ENCODE data around the gene DIPK1A. TPM values are rescaled to one million over a fixed set of nuclear protein-coding genes. Genes with fewer than 3 reads are reported as not detected.
"Not testable (repeated sequence)": the region's sequence is repeated elsewhere in the genome, so short reads cannot be mapped to it uniquely, and the experiment has no call there.

The DIPK1A gene
- total RNA-seq, 1 donor from 2014 or later = 15.2 TPM

DNA sequence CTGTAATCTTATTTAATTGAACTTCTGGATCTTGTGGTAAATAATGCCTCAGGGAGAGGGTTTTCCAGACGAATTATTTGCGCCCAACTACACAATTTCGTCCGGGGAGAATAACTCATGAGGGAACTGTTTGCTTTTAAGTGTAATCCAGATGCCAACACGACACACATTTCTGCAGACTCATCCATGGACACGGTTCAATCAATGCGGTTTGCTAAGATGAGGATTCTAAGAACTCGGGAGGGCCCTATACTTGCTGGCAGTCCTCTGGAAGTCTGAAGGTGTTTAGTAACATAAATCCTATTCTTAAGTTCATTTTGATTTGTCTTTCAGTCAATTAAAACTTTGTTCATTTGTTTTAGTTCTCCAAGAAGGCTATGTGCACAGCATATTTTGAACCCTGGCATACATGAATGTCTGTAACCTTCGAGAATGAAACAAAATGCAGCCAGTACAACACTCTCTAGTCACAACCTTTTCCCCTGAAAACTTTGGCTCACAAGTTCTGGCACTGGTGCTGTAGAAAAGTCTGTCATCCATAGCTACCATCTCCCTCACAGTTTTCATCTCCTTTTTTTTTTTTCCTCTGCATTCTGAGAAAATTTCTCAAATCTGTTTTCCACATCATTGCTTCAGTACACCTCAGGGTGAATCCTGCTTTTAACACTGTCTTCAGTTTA is 38.8 kb downstream of the DIPK1A start:
- intact Hi-C loops (cut with micrococcal nuclease) = no loop called here

DNA sequence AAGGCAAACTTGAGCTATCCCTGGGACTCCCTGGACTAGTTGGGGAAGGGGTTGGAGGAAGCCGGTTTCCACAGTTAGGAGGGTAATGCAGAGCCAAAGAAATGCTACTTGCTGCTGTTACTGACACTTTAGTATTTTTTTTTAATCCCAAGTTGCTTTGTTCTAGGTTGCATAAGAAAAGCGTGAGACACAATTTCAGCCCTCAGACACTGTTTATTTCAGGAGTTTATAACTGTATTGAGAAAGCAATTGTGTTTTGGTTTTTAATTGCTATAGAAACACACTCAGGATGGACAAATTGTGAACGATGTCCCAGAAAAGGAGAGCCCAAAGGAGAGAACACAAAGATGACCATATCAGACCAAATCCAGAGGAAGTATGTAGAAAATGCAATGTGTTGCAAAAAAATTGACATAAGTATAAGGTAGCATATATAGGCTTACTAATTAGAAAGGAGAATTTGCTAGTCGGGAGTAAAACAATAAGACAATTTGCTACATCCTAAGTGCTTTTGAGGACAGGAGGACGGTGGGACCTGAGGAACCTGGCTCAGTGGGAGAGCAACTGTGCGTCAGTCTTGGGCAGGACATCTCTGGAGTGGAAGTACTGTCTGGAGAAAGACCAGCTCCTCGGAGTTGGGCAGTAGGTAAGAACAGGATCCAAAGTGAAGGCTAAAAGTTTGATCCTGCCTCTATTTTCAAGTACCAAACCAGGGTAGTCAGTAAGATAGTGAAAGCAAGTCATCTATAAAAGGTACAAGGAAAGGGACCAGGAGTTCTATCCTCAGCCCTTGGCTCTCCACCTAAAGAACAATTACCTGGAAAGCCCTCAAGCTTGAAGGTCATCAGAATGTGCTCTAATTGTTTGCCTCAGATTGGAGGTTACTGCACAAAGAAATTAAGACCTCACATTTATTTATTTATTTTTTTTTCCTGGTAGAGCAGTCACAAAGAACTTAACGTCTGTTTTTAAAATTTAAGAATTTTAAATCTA is 39.9 kb downstream of the DIPK1A start:
- intact Hi-C loops (cut with micrococcal nuclease) = no loop called here

DNA sequence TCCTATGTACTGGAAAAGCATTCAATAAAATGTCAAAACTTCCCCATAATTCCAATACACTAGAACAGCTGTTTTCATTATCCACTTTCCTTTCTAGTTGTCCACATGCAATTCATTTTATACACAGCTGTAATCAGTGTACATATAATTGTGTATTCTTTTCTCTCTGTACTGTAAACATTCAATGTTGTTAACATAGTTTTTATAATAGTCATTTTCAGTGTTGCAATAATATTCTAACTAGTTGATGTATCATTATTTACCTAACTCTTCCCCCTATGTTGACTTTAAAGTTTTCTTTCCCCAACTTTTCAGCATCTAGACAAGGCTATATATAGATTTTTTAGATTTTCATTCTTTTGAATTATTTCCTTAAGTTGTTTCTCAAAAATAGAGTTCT is 44.4 kb downstream of the DIPK1A start:
- intact Hi-C loops (cut with micrococcal nuclease) = no loop called here

DNA sequence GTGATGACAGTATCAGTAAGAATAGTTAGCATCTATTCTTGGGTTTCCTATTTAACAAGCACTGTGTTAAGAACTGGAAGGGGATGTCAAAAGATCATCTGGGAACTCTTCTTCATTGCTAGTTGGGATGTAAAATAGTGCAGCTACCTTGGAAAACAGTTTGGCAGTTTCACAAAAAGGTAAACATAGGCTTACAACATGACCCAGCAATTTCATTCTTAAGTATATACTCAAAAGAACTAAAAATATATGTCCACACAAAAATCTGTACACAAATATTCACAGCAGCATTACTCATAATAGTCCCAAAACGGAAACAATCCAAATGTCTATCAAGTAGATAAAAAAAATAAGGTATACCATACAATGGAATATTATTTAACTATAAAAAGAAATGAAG is 45.7 kb downstream of the DIPK1A start:
- intact Hi-C loops (cut with micrococcal nuclease) = no loop called here

DNA sequence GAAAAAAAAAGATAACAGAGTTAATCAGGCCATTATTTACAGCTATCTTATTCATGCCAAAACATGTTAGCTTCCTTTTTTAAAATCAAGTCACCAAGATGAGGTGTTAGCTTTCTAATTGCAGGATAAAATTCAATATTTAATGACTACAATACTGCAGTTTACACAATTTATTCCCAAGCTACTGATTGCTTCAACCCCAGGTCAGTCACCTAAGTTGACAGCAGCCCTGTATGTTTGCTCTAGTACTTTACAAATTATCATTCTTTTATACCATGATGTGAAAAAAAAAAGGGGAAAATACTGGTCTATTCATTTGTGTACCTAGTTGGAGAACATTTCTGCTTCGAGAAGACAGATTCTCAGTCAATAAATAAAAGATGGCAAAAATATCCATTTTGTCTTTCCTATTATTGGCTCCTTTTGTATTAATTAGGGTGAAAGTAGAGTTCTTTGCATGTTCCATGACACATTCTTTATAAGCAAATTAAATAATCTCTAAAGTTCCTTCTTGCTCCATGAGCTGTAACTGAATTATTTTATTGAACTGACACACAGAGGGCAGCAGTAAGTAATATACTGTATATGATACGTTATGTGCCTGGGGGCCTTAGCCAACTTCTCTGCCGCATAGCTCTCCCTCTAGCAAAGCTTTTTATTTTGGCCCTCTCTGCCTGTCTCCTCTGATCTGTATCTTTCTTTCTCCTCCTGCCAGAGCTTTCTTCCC is 48.0 kb downstream of the DIPK1A start:
- intact Hi-C loops (cut with micrococcal nuclease) = no loop called here

DNA sequence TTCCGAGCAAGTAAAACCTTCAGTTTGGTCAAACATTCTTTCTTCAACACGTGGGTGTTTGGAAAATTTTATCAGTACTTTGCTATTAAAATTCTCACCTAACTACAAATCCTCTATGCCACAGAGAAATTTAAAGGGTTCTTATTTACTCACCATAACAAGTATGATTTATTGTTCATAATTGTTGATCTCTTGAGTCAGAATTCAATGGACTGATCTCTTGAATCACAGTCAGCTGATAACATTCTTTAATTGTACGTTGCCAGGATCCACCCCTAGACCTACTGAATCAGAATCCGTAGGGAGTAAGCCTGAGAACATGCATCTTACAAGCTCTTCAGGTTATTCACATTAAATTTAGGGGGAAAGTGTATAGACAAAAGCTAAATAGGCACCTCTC is 51.2 kb downstream of the DIPK1A start:
- intact Hi-C loops (cut with micrococcal nuclease) = no loop called here

DNA sequence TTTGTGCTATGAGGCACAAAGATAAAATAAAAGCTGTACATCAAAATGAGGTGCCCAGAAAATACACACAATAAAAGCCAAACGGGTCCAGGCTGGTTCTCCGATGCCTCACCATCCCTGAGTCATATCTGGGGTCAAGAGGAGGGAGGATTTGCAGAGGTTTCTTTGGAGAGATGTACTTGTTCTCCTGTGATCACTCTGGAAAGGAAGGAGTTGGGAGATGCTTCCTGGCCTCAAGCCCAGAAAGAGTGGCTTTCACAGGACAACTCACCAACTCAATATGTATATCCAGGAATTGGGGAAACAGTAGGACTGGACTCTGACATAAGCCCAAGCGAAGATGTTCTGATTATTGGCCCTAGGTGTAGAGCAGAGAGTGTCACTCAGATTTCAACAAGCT is 51.9 kb downstream of the DIPK1A start:
- intact Hi-C loops (cut with micrococcal nuclease) = no loop called here

DNA sequence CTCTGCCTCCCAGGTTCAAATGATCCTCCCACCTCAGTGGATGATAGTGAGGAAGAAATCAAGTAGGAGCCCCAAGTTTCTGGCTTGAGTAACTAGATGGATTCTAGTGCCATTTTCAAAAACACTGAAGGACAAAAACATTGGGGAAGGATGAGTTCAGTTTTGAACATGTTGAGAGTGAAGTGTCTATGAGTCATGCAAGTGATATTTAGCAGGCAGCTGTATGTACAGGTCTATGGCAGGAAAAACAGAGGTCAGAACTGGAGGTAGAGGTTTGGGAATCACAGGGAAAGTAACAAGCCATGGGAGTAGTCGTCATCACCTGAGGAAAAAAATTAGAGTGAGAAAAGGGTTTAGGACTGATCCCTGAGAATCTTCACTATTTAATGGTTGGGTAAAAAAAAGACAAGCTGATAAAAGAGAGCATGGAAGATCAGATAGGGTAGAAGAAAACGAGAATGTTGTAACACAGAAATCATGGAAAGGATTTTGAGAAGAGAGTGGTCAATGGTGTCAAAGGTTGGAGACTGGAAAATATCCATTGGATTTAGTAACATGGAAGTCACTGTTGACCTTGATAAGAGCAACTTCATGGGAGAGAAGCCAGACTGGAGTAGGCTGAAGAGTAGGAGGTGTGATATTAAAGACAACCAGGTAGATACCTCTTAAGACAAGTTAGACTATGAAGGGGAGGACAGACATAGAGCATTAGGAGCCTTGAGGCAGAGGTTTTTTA is 53.1 kb downstream of the DIPK1A start:
- intact Hi-C loops (cut with micrococcal nuclease) = no loop called here

DNA sequence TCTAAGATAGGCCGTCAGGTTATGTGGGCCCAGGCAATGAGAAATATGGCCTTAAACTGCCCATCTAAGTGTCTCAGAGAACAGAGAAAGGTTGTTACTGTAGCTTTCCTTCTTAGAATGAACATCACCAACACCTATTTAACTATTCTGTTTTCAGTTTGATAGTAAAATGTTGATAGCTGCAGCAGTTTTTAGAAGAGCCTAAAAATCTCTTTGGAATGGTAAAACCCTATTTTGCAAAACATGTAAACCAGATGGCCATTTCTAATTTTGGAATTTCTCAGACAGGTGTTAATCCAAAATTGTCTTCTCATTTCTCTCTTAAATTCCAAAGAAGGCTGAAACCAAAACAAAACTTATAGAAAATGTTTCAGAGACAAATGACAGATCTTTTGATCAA is 57.5 kb downstream of the DIPK1A start:
- intact Hi-C loops (cut with micrococcal nuclease) = loop anchor here (5.0 kb wide), 1 partner anchor 49 kb away; no protein-coding TSS in a partner anchor

DNA sequence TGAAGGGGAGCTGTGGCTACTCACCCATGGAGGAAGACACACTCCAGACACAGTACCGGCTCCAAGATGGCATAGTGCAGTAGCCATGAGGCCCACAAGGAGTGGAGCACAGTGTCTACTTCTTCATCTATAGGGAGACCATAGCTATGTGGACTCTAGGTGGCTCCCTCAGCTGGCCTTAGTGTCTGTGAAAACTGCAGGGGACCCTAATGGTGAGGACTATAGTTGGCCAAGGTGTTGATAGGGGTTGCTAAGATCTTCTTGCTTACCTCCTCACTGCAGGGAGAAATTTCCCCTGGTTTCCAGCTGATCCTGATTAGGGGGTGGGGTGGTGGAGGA is 58.9 kb downstream of the DIPK1A start:
- intact Hi-C loops (cut with micrococcal nuclease) = loop anchor here (5.0 kb wide), 1 partner anchor 50 kb away; no protein-coding TSS in a partner anchor

DNA sequence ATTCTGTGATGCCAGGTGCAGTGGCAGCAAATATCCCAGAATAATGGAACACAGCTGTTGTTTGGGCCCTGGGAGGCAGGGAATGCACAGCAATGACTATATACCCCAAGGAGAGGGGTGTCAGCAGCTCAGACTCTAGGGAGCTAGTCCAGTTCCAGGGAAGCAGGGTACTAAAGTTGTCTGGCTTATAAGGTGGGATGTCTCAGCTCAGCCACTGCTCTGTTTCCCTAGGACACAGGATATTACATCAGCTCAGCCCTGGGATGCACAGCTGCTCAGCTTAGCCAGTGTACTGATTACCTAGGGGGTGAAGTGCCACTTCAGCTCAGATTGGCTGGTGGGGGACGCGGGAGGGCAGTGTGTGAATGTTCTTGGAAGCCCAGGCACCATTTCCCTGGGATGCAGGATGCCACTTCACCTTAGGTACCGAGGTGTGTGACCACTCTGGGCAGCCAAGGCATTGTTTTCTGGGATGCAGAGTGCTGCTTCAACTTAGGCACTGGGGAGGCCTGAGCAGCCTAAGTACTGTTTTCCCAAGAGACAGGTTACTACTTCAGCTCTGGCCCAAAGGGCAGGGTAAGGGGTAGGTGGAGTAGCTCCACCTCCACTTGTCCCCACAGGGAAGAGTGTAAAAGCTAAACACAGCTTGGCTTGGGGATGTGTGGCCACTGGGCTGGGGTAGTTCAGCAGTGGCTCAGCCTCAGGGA is 59.4 kb downstream of the DIPK1A start:
- intact Hi-C loops (cut with micrococcal nuclease) = loop anchor here (5.0 kb wide), 1 partner anchor 50 kb away; no protein-coding TSS in a partner anchor

DNA sequence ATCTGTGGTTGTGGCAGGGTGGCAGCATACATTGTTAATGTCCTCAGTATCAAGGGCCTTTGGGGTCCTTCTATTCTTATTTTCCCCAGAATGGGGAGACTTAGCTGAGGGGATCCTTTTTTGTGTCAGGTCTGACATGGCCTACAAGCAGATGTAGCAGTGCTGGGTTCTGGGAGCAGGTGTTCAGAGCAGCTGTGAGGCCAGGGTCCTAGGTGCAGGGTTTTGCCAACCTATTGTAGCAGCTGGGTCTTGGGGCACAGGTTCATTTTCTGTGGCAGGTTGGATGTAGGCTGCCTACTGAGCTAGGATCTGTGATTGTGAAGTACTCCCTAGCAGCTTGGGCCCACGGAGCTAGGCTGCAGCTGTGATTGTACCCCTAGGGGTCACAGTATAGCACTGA is 60.1 kb downstream of the DIPK1A start:
- intact Hi-C loops (cut with micrococcal nuclease) = loop anchor here (5.0 kb wide), 1 partner anchor 51 kb away; no protein-coding TSS in a partner anchor

DNA sequence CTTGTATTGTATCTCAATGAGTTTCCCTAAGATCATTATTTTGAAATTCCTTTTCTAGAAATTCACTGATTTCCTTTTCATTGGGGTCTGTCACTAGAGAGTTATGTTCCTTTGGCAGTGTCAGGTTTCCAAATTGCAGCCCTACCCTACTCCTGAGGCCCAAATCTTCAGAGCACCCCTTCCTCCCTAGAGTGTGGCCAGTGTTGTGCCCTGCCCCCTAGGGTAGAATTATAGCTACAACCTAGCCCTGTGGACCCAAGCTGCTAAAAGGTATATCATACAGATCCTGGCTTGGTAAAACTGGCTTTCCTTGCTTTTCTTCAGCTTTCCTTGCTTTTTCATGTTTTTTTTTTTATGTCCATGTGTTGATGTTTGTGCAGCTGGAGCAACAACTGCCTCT is 60.7 kb downstream of the DIPK1A start:
- intact Hi-C loops (cut with micrococcal nuclease) = loop anchor here (5.0 kb wide), 1 partner anchor 52 kb away; no protein-coding TSS in a partner anchor

DNA sequence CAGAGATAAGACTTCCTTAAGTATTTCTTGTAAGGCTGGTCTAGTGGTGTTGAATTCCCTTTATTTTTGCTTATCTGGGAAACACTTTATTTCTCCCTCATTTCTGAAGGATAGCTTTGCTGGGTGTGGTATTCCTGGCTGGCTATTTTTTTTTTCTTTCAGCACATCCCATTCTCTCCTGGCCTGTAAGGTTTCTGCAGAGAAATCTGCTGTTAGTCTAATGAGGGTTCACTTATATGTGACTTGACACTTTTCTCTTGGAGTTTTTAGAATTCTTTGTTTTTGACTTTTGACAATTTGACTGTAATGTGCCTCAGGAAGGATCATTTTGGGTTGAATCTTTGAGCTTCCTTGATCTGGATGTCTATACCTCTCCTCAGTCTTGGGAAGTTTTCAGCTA is 61.5 kb downstream of the DIPK1A start:
- intact Hi-C loops (cut with micrococcal nuclease) = loop anchor here (5.0 kb wide), 1 partner anchor 53 kb away; no protein-coding TSS in a partner anchor

DNA sequence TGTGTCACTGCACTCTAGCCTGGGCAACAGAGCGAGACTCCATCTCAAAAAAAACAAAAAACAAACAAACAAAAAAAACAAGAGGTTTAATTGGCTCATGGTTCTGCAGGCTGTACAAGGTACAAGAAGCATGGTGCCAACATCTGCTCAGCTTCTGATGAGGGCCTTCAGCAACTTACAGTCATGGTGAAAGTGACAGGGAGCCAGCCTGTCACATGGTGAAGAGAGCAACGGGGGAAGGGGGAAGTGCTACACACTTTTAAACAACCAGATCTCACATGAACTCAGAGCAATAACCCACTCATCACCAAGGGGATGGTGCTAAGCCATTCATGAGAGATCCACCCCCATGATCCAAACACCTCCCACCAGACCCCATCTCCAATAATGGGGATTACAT is 63.2 kb downstream of the DIPK1A start:
- intact Hi-C loops (cut with micrococcal nuclease) = not testable (repeated sequence)

DNA sequence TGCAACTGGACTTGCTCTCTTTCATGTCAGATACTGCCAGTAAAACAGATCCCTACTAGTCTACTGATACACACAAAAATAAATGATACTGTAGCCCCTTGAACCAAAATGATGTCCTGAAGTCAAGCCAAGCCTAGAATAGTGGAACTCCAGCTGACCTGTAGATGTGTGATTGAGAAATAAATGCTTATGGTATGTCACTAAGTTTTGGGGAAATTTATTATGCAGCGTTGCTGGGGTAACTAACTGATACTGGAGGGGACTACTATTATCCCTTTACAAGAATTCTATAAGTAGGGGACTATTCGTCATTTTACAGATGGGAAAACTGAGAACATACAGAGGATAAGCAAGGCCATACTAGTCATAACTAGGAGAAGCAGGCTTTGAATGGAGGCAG is 73.8 kb downstream of the DIPK1A start:
- intact Hi-C loops (cut with micrococcal nuclease) = no loop called here

DNA sequence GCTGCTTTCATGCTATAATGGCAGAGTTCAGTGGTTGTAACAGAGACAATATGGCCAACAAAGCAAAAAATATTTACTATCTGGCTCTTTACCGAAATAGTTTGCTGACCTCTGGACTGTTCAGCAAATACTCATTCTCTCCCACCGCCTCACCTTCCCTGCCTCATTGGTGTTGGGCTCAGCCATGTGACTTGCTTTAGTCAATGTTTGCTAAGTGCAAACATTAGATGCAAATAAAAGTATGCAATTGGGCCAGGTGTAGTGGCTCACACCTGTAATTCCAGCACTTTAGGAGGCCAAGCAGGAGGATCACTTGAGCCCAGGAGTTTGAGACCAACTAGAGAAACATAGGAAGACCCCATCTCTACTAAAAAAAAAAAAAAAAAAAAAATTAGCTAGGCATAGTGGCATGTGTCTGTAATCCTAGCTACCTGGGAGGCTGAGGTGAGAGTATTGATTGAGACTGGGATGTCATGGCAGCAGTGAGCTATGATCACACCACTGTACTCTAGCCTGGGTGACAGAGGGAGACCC is 74.3 kb downstream of the DIPK1A start:
- intact Hi-C loops (cut with micrococcal nuclease) = no loop called here

DNA sequence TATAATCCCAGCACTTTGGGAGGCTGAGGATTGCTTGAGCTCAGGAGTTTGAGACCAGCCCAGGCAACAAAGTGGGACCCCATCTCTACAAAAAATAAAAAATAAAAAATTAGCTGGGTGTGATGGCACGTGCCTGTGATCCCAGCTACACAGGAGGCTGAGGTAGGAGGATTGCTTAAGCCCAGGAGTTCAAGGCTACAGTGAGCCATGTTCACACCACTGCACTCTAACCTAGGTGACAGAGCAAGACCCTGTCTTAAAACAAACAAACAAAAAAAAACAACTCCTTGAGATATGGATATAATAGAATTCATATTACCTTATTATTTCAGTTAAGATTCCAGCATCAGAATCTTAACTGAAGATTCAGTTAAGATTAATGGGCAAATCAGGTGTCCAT is 77.1 kb downstream of the DIPK1A start:
- intact Hi-C loops (cut with micrococcal nuclease) = no loop called here

DNA sequence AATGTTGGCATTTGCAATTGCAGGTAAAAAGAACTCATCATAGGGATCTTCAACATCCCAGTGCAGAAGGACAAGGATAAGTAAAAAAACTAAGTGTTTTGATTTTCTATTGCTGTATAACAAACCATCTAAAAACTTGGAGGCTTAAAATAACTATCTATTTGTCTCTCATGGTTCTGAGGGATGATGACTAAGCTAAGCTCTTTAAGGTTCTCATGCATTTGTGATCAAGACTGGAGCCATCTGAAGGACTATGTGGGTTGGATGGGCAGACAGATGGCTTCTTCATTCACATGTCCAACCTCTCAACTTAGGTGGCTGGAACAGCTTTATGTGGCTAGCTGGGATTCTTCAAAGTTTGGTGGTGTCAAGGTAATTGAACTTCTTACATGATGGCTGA is 78.0 kb downstream of the DIPK1A start:
- intact Hi-C loops (cut with micrococcal nuclease) = no loop called here

DNA sequence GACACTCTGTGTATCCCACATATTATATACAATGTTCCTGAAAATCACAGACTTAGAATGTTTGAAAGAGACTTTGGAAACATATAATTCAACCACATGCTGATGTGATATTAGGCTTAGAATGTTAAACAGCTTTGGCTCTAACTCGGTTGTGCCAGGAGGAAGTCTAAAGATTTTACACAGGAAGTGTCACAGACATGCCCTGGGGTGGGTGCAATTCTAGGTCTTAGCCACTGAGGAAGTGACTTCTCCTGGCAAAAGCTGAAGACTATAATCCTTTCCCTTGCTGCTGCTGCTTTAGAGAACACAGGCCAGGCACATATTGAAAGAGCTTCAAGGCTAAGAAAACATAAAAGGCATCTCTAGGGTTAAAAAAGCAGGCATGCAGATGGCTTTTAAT is 78.4 kb downstream of the DIPK1A start:
- intact Hi-C loops (cut with micrococcal nuclease) = no loop called here
